Measurements from ENCODE around the gene DAG1. TPM values are rescaled to one million over a fixed set of nuclear protein-coding genes. Genes with fewer than 3 reads are reported as not detected.

DAG1 gene
- total RNA-seq, 4 donors from 2014 or later: 43.0 to 88.0 (median 65.5) TPM

DNA sequence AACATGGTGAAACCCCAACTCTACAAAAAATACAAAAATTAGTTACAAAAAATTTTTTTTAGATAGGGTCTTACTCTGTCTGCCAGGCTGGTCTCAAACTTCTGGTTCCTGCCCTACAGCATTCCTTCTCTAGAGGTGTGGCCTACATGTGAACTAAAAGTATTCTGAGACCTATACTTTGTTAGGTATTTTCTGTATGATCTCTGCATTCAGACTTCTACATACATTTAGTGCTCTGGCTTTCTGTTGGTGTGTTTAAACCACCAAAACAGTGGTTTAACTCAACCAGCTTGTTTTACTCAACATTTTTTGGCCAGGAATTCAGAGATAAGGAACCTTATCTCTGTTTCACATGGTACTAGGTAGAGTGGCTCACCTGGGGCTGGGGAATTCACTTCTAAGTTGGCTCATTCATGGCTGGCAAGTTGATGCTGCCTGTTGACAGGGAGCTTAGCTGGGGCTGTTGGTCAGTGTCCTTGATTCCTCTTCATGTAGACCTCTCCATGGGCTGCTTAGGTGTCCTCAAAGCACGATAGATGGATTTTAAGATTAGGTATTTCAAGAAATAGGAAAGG is 42.8 kb downstream of the DAG1 start:
- no peak for DNase-seq (ENCODE audit: low spot score in 2 of 2)
- 88 to 100% methylated on average over 1 of the region's 1 CpG for WGBS, 2 donors
- no peak overlapping the region for H3K4me3 ChIP-seq (ENCODE audit: low read depth, poor library complexity, severe bottlenecking)
- no peak for TF ChIP-seq POLR2A (IDR thresholded peaks at IDR 0.05)
- TF ChIP-seq, protein P1, sequence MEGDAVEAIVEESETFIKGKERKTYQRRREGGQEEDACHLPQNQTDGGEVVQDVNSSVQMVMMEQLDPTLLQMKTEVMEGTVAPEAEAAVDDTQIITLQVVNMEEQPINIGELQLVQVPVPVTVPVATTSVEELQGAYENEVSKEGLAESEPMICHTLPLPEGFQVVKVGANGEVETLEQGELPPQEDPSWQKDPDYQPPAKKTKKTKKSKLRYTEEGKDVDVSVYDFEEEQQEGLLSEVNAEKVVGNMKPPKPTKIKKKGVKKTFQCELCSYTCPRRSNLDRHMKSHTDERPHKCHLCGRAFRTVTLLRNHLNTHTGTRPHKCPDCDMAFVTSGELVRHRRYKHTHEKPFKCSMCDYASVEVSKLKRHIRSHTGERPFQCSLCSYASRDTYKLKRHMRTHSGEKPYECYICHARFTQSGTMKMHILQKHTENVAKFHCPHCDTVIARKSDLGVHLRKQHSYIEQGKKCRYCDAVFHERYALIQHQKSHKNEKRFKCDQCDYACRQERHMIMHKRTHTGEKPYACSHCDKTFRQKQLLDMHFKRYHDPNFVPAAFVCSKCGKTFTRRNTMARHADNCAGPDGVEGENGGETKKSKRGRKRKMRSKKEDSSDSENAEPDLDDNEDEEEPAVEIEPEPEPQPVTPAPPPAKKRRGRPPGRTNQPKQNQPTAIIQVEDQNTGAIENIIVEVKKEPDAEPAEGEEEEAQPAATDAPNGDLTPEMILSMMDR (IDR thresholded peaks at IDR 0.05): no peak
- intact Hi-C loops (cut with DNase I; ENCODE audit: low total_unique reads): no loop called here

DNA sequence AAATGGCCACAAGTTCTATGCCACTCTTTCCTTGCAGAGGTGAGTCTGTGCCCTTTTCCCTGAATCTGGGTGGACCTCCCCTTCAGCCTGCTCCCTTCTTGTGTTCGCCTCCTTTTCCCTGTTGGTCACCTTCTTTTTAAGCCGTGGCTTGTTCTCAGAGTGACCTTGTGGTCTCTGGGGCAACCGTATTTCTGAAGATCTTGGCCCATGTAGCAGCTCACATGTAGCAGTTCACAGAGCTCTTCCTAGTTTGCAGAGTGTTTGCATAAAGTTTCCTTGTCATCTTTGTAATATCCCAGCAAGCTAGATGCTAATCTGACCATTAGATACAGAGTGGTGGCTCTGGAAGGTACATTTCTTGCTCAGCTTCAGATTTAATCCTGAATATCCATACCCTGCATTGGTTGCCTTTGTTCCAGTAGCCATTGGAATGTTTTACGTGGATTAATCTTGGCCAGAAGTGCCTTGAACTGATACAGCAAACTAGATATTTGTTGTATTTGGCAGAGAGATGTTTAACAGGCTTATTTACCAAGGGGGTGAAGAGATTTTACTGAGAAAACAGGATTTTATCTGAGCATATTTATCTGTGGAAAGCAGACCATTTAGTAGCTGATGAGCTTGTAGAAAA is 43.5 kb downstream of the DAG1 start:
- TF ChIP-seq, protein P1 (IDR thresholded peaks at IDR 0.05): no peak
- no peak for TF ChIP-seq POLR2A (IDR thresholded peaks at IDR 0.05)
- no peak overlapping the region for H3K4me3 ChIP-seq (ENCODE audit: low read depth, poor library complexity, severe bottlenecking)
- intact Hi-C loops (cut with DNase I; ENCODE audit: low total_unique reads): no loop called here
- 91 to 92% methylated on average over 4 of the region's 4 CpGs for WGBS, 2 donors
- DNase-seq (ENCODE audit: low spot score in 2 of 2): no peak

DNA sequence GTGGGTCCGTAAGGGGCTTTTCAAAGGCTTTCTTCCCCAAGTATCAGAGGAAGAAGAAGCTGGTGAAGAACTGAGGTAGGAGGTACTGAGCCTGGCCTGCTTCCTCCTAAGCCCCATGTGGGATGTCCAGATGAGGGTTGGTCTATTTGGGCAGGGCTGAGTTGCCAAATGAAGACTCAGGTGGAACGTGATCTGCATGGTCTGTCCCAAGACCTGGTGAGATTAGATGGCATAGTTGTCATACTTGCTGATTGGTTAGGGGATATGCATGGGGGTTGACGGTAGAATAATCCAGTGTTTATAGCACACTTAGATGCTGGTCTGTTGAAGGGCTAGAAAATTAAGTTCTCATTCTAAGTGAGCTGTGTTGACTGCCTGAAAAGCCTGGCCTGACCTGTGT is 47.9 kb downstream of the DAG1 start:
- no peak for DNase-seq (ENCODE audit: low spot score in 2 of 2)
- WGBS, 2 donors: 90 to 92% methylated on average over 3 of the region's 3 CpGs
- H3K4me3 ChIP-seq (ENCODE audit: low read depth, poor library complexity, severe bottlenecking): no peak overlapping the region
- intact Hi-C loops (cut with DNase I; ENCODE audit: low total_unique reads): no loop called here
- no peak for TF ChIP-seq POLR2A (IDR thresholded peaks at IDR 0.05)
- TF ChIP-seq, protein P1 (IDR thresholded peaks at IDR 0.05): no peak

DNA sequence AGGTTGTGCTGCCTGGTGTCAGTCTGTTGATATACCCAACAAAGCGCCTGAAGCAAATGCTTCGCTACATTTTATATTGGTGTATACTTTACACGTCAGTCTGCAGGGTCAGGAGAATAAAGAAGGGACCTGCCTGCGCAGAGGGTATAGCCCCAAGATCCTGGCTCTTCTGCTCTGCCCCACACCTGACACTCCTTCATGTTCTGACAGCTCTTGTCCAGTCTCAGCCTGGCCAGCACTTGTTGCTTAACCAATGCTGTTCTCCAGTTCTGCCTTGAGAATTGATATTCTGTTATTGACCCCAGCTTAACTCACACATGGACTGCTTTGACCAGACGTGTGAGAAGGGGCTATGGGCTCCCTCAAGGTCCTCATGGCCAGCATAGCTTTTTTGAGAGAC is 48.4 kb downstream of the DAG1 start:
- DNase-seq (ENCODE audit: low spot score in 2 of 2): no peak
- TF ChIP-seq, protein P1 (IDR thresholded peaks at IDR 0.05): no peak
- TF ChIP-seq POLR2A (IDR thresholded peaks at IDR 0.05): no peak
- WGBS, 2 donors: 90 to 94% methylated on average over 5 of the region's 5 CpGs
- no peak overlapping the region for H3K4me3 ChIP-seq (ENCODE audit: low read depth, poor library complexity, severe bottlenecking)
- intact Hi-C loops (cut with DNase I; ENCODE audit: low total_unique reads): no loop called here

DNA sequence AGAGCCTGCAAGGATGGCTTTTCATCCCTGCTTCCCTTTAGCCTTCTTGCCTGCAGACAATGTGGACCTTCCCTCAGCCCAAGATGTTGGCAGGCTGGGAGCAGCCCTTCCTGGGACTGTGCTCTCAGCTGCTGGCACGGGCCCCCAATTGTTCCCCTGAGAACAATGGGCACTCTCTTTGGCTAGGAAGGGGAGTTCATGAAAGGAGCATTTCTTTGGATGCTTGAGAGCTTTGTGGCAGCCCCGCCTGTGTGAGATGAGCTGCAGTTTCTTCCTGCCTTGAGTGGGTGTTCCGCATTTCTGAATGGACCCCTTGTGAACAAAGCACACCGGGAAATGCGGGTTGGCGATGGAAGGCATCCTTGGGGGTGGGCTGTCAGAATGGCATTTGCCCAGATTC is 49.2 kb downstream of the DAG1 start:
- 66 to 77% methylated on average over 6 of the region's 6 CpGs for WGBS, 2 donors
- TF ChIP-seq, protein P1 (IDR thresholded peaks at IDR 0.05): no peak
- no peak for TF ChIP-seq POLR2A (IDR thresholded peaks at IDR 0.05)
- no peak for DNase-seq (ENCODE audit: low spot score in 2 of 2)
- no peak overlapping the region for H3K4me3 ChIP-seq (ENCODE audit: low read depth, poor library complexity, severe bottlenecking)
- intact Hi-C loops (cut with DNase I; ENCODE audit: low total_unique reads): no loop called here
